Ovary (tissue), 9 donors: ENCODE measurements around the gene ACAD11. TPM values are rescaled to one million over a fixed set of nuclear protein-coding genes. Genes with fewer than 3 reads are reported as not detected.
"Not testable (repeated sequence)": the region's sequence is repeated elsewhere in the genome, so short reads cannot be mapped to it uniquely, and the experiment has no call there.

Experiments used
- DNase-seq, 5 donors: peaks; one replicate each; pipeline ENCODE4 v3.0.0-alpha.2; 2019 to 2020
- H3K27ac ChIP-seq, 2 donors: fragments of 200-600 bp; one replicate each; pipeline versions ENCODE4 v1.5.1 to v1.8.0; 2019 to 2022
- H3K27me3 ChIP-seq: fragments of 200-600 bp; one replicate; pipeline ENCODE4 v1.8.0; 2022
- H3K36me3 ChIP-seq: fragments of 200-600 bp; sonication (generic); one replicate; pipeline ENCODE4 v1.5.1; 2019
- H3K4me1 ChIP-seq: one replicate; pipeline ENCODE4 v1.8.1; 2013; ENCODE audit warnings: mild to moderate bottlenecking, moderate library complexity; ENCODE audit not compliant: insufficient read depth
- H3K4me3 ChIP-seq: fragments of 200-600 bp; sonication (generic); one replicate; pipeline ENCODE4 v1.5.1; 2017
- H3K9me3 ChIP-seq, 2 donors: fragments of 200-600 bp in 1 of 2; sonication (generic) in 1 of 2; one replicate each; pipeline versions ENCODE4 v1.5.1 to v1.8.1; 2013 to 2019; ENCODE audit warnings: mild to moderate bottlenecking in 1 of 2, moderate library complexity in 1 of 2
- EP300 ChIP-seq: sonication (generic); formaldehyde crosslinking; IDR thresholded peaks from one replicate; pipeline ENCODE4 v1.6.1; 2017; ENCODE audit warnings: antibody characterized with exemption
- POLR2A ChIP-seq: fragments of 450-650 bp; IDR thresholded peaks from one replicate; pipeline ENCODE4 v1.6.1; 2017; ENCODE audit warnings: antibody characterized with exemption, mild to moderate bottlenecking, moderate library complexity
- WGBS, 3 donors: extraction: QIAGEN DNeasy Blood & Tissue Kit in 1 of 3; methylation state at CpG; one replicate each; pipeline versions ENCODE4 v1.1.5 to v1.1.7; 2013 to 2017; 5-methylcytosine and 5-hydroxymethylcytosine counted together
- intact Hi-C, 4 donors: fragments of 100-400 bp; cut with DNase I; formaldehyde crosslinking; loops; one replicate each; pipeline versions ENCODE4 v1.11.0 to v1.15.1; 2022 to 2023
- polyA plus RNA-seq, 2 donors: library from polyadenylated mRNA; stranded (reverse); fragments of 200-250 nt in 1 of 2; fragments of 350-450 nt in 1 of 2; fragmentation: Illumina TruSeq in 1 of 2; extraction: RNeasy Lipid Tissue Mini Kit (QIAGEN cat#74804) in 1 of 2; gene quantifications; one replicate each; pipeline ENCODE4 v1.2.3, GENCODE V29; 2013 to 2014
- total RNA-seq, 7 donors: library from RNA; depleted of rRNA in 2 of 7; stranded (reverse); fragments of >200 nt in 2 of 7; fragmentation: NEBNext Ultra II Directional in 3 of 7; extraction: Animal tissue kit (Norgen Biotek cat#: 25700) in 3 of 7; gene quantifications; one replicate each; pipeline versions ENCODE4 v1.1.0 to v1.2.4, GENCODE V29; 2016 to 2023
- TF ChIP-seq, protein P1 (sequence below), 3 donors: fragments of 450-650 bp in 2 of 3; fragments of 200-600 bp in 1 of 3; IDR thresholded peaks; one replicate each; pipeline versions ENCODE4 v1.5.1 to v1.8.0; 2016 to 2022; ENCODE audit warnings: antibody characterized with exemption in 3 of 3, mild to moderate bottlenecking in 1 of 3
- donor health status: DM: no; HTN: no; CAD: no; lungs with moderate emphysema.
- donor health status: DM: no; HTN: no; CAD: no.
- donor health status: Bipolar disorder and iron deficiency.
- donor health status: DM: yes; HTN: yes; CAD: no.
- donor health status: DM: no; HTN: no; CAD: no.
- donor health status: DM: yes; HTN: yes; CAD: no.

The ACAD11 gene
- total and polyA plus RNA-seq, 9 donors: 18.7 to 48.8 (median 25.8) TPM

GRCh38 chr3:132622761-132623160, 36.8 kb downstream of the ACAD11 start:
- Histone ChIP-seq H3K4me1 (no peaks in the 10 kb centered on the region), H3K27me3 (no peaks in the 10 kb centered on the region), H3K9me3 (no peaks in the 10 kb centered on the region), H3K4me3 (no peak overlapping the region), H3K27ac (no peak overlapping the region), H3K36me3 (no peaks in the 10 kb centered on the region)
- no peak for DNase-seq
- WGBS, 3 donors: 91 to 96% (median 91%) methylated on average over 1 of the region's 1 CpG
- intact Hi-C loops: no loop called here
- TF ChIP-seq, protein P1, sequence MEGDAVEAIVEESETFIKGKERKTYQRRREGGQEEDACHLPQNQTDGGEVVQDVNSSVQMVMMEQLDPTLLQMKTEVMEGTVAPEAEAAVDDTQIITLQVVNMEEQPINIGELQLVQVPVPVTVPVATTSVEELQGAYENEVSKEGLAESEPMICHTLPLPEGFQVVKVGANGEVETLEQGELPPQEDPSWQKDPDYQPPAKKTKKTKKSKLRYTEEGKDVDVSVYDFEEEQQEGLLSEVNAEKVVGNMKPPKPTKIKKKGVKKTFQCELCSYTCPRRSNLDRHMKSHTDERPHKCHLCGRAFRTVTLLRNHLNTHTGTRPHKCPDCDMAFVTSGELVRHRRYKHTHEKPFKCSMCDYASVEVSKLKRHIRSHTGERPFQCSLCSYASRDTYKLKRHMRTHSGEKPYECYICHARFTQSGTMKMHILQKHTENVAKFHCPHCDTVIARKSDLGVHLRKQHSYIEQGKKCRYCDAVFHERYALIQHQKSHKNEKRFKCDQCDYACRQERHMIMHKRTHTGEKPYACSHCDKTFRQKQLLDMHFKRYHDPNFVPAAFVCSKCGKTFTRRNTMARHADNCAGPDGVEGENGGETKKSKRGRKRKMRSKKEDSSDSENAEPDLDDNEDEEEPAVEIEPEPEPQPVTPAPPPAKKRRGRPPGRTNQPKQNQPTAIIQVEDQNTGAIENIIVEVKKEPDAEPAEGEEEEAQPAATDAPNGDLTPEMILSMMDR (IDR thresholded peaks at IDR 0.05): no peak
- TF ChIP-seq EP300: no peak
- no peak for TF ChIP-seq POLR2A

DNA sequence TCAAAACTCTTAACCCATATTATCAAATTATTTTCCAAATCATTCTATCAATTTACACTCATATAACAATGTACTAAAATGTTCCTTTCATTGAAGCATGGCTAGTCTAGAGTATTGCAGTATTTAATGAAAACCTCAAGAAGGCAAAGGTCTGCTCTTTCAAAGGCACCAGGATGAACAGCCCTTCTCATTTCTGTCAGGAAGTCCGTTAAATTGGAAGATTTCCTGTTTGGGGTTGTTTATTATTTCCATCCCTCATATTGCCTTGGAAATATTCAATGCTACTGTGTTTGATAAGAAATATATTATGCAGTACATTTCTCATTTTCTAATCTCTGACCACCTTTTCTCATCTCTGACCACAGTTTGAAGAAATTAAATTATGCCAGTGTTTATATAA, 37.5 kb downstream of the ACAD11 start:
- H3K9me3 ChIP-seq: no peaks in the 10 kb centered on the region
- 48 to 67% (median 51%) methylated on average over 1 of the region's 1 CpG for WGBS, 3 donors
- DNase-seq: no peak
- no peak overlapping the region for H3K27ac ChIP-seq
- intact Hi-C loops: no loop called here
- TF ChIP-seq EP300: no peak
- no peak for TF ChIP-seq POLR2A
- TF ChIP-seq, protein P1 (IDR thresholded peaks at IDR 0.05): no peak
- H3K36me3 ChIP-seq: no peaks in the 10 kb centered on the region
- H3K4me3 ChIP-seq: no peak overlapping the region
- no peaks in the 10 kb centered on the region for H3K4me1 ChIP-seq
- no peaks in the 10 kb centered on the region for H3K27me3 ChIP-seq

DNA sequence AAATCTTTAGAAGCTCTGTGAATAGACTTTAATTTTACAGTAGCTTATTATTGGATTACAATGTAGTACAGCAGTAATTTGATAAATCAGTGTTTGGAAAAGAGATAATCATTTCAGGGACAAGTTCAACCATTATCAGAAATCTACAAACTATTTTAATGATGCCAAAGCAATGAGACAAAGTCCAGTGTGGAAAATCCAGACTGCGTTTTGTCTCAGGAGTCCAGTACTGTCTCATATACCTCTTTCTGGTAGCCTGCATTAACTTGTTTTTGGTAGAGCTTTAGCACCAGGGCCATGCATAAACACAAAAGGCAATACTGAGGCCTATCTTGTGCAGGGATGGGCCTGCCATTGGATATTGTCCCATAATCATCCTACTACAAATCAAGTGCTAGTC, 42.8 kb downstream of the ACAD11 start:
- Histone ChIP-seq H3K9me3 (no peaks in the 10 kb centered on the region), H3K36me3 (no peaks in the 10 kb centered on the region), H3K4me3 (no peak overlapping the region), H3K27me3 (no peaks in the 10 kb centered on the region), H3K27ac (no peak overlapping the region), H3K4me1 (no peaks in the 10 kb centered on the region)
- WGBS, 3 donors: 93 to 99% (median 94%) methylated on average over 1 of the region's 1 CpG
- intact Hi-C loops: no loop called here
- no peak for DNase-seq
- TF ChIP-seq POLR2A (no peak), EP300 (no peak)
- TF ChIP-seq, protein P1 (IDR thresholded peaks at IDR 0.05): no peak

GRCh38 chr3:132615881-132616280, 43.7 kb downstream of the ACAD11 start:
- Histone ChIP-seq H3K27ac (no peak overlapping the region), H3K4me3 (no peak overlapping the region), H3K9me3 (no peaks in the 10 kb centered on the region), H3K27me3 (no peaks in the 10 kb centered on the region), H3K36me3 (no peaks in the 10 kb centered on the region), H3K4me1 (no peaks in the 10 kb centered on the region)
- DNase-seq: no peak
- intact Hi-C loops: no loop called here
- TF ChIP-seq, protein P1 (IDR thresholded peaks at IDR 0.05): no peak
- TF ChIP-seq EP300: no peak
- TF ChIP-seq POLR2A: no peak
- WGBS, 3 donors: 71 to 74% (median 72%) methylated on average over 3 of the region's 3 CpGs

GRCh38 chr3:132615301-132615700, 44.3 kb downstream of the ACAD11 start:
- H3K36me3 ChIP-seq, H3K4me1 ChIP-seq, intact Hi-C loops, H3K27ac ChIP-seq, H3K4me3 ChIP-seq, H3K9me3 ChIP-seq, DNase-seq, H3K27me3 ChIP-seq: not testable (repeated sequence)
- WGBS, 3 donors: 97 to 99% (median 99%) methylated on average over 3 of the region's 3 CpGs

GRCh38 chr3:132606620-132607019, 53.0 kb downstream of the ACAD11 start:
- H3K4me3 ChIP-seq, H3K9me3 ChIP-seq, H3K27me3 ChIP-seq, intact Hi-C loops, H3K27ac ChIP-seq, H3K36me3 ChIP-seq, H3K4me1 ChIP-seq, DNase-seq: not testable (repeated sequence)
- WGBS, 3 donors: 80 to 89% (median 87%) methylated on average over 8 of the region's 8 CpGs
